GM10266 (cell line): ENCODE measurements around the gene IMPDH1.
"Not testable (repeated sequence)": the region's sequence is repeated elsewhere in the genome, so short reads cannot be mapped to it uniquely, and the experiment has no call there.

ENCODE experiments used
- DNase-seq: peaks from one replicate; pipeline ENCODE4 v3.0.0; 2012; ENCODE audit errors: extremely low spot score
- CTCF ChIP-seq: IDR thresholded peaks from 2 replicates; pipeline ENCODE4 v1.5.1; 2012; ENCODE audit warnings: mild to moderate bottlenecking, low read depth; ENCODE audit not compliant: control insufficient read depth, insufficient read depth; ENCODE audit errors: missing control alignments

IMPDH1 gene

GRCh38 chr7:128409596-128410450, at the start of gene IMPDH1:
IMPDH1 (minus strand) TSS chr7:128409982; CDS start chr7:128409901, 81 bp downstream.
- peak; percentile 97 for DNase-seq
- TF ChIP-seq CTCF: no peak

DNA sequence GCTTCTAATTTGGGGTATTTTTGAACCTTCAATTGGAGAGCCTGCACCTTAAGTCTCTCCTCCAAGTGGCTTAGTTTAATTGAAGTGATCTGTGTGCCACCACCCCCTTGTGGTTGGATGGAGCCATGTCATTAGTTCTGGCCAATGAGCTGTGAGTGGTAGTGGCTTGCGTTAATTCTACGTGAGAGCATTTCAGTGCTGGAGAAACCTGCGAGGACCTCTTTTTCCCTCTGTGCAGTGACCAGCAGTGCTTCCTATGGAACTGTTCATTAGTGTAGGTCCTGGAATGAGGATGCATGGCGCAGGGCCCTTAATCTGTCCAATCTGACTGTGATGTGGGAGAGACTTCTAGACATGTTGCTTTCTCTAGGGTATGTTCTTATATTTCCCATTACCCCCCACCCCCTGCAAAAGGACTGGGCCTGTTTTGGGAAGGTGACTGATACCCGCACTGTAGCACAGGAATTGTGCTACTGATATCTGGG, 49.7 kb upstream of the IMPDH1 start:
- DNase-seq: peak; percentile 77
- TF ChIP-seq CTCF: peak; percentile 83

GRCh38 chr7:128458956-128459355, 49.2 kb upstream of the IMPDH1 start:
- no peak for TF ChIP-seq CTCF
- DNase-seq: no peak

- DNase-seq: not testable (repeated sequence)
Measured at GRCh38 chr7:128457385-128457784, 47.6 kb upstream of the IMPDH1 start.

- DNase-seq: no peak
- TF ChIP-seq CTCF: no peak
Measured at GRCh38 chr7:128456255-128456725, 46.5 kb upstream of the IMPDH1 start.

GRCh38 chr7:128455543-128456254, 45.9 kb upstream of the IMPDH1 start, which contains the start of gene HILPDA:
HILPDA (plus strand) TSS chr7:128455878; CDS start chr7:128457269, 1,391 bp downstream.
- DNase-seq: peak; percentile 95
- no peak for TF ChIP-seq CTCF

DNA sequence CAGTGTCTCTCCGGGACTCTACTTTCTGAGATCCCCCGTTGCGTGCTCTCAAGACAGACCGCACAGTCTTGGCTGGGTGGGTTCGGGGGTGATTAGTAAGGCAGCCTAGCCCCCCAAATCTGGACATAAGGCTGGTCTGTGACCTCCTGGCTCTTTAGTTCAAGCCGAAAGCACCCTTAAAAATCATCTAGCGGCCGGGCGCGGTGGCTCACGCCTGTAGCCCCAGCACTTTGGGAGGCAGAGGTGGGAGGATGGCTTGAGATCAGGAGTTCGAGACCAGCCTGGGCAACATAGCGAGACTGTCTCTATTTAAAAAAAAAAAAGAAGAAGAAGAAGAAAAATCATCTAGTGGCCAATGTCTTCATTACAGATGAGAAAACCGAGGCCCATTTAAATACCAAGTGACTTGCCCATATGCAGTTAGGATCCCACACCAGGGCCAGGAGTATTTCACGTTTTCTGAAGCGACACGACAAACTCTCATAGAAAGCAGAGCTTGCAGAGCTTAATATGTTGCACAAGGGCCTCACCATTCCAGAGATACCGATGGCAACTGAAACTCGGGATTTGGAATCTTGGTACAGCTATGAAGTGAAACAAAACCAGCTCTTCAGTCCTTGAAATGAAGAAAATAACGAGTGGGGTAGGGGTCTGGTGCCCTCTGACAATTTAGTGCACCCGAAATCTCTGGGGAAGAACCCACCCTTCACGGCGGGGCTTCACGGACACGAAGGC, 45.2 kb upstream of the IMPDH1 start:
- TF ChIP-seq CTCF: no peak

More for the DNA sequence above, 45.2 kb upstream of the IMPDH1 start:
- DNase-seq: no peak
